Kidney epithelial cell (primary cell): ENCODE data around the gene COBL. TPM values are rescaled to one million over a fixed set of nuclear protein-coding genes. Genes with fewer than 3 reads are reported as not detected.

Experiments used
- DNase-seq: peaks from one replicate; pipeline ENCODE4 v3.0.0-alpha.2; 2010; ENCODE audit warnings: low read depth
- H3K27me3 ChIP-seq: 2 replicates; pipeline ENCODE4 v1.6.0; 2011; ENCODE audit warnings: low read length; ENCODE audit not compliant: control insufficient read depth, insufficient read depth
- H3K36me3 ChIP-seq: 2 replicates; pipeline ENCODE4 v1.5.1; 2011; ENCODE audit warnings: low read length; ENCODE audit not compliant: control insufficient read depth, insufficient read depth
- H3K4me3 ChIP-seq: 2 replicates; pipeline ENCODE4 v1.5.1; 2011; ENCODE audit warnings: low read depth, mild to moderate bottlenecking, control low read depth, low read length
- total RNA-seq: library from RNA; depleted of rRNA; stranded (reverse); fragments of >200 nt; gene quantifications from 2 replicates; pipeline ENCODE4 v1.2.3, GENCODE V29; 2015
- TF ChIP-seq, protein P1 (sequence below): IDR thresholded peaks from 2 replicates; pipeline ENCODE4 v1.5.1; 2011; ENCODE audit warnings: mild to moderate bottlenecking, moderate library complexity, low read length, control low read depth, inconsistent platforms; ENCODE audit not compliant: insufficient read depth, poor library complexity, severe bottlenecking

COBL gene
- total RNA-seq, 1 donor from 2014 or later, result 7.1 TPM

DNA sequence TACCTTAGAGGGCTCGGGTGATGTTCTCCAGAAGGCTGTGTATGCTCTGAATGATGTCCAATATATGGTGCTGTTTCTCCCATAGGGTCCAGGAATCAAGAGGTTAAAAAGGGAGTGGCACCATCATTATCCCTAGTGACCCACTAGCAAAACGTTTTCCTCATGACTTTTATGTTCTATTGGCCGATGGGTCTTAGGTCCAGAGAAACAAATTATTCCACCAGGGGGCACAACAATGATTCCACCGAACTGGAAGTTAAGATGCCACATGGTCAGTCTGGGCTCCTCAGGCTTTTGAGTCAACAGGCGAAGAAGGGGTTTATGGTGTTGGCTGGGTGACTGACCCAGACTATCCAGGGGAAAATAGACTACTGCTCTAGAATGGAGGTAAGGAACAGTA, 256.1 kb downstream of the COBL start:
- DNase-seq, result no peak
- no peaks in the 10 kb centered on the region for H3K36me3 ChIP-seq

DNA sequence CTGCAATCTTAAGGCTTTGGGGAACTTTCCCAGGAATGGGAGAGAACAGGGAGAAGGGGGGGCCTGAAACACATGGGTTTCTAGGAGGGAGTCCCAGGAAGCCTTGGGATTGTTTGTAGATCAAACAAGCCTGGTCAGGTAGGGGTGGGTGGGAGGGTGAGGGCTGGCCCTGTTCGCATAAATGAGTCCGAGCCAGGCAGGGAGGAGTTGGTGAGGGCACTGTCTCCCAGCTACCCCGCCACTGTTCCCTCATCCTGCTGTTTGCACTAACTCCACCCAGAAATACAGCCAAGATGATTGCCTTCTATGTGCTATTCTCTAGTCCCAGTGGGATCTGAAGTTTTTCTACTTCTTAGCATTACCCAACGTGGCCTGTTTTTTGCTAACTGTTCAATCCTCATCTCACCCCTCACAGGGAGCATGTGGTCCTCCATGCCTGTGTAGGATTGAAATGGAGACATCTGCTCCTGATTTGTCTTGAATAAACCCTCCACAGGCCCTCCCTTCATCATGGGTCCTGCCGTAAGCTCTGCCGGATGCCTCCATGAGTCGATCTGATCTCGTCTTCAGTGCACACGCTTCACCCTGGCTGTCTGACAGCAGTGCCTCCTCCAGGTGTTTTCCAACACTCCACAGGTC, 257.0 kb downstream of the COBL start:
- Histone ChIP-seq H3K4me3 (no peak overlapping the region), H3K36me3 (no peaks in the 10 kb centered on the region), H3K27me3 (no peaks in the 10 kb centered on the region)
- DNase-seq, result no peak
- TF ChIP-seq, protein P1, sequence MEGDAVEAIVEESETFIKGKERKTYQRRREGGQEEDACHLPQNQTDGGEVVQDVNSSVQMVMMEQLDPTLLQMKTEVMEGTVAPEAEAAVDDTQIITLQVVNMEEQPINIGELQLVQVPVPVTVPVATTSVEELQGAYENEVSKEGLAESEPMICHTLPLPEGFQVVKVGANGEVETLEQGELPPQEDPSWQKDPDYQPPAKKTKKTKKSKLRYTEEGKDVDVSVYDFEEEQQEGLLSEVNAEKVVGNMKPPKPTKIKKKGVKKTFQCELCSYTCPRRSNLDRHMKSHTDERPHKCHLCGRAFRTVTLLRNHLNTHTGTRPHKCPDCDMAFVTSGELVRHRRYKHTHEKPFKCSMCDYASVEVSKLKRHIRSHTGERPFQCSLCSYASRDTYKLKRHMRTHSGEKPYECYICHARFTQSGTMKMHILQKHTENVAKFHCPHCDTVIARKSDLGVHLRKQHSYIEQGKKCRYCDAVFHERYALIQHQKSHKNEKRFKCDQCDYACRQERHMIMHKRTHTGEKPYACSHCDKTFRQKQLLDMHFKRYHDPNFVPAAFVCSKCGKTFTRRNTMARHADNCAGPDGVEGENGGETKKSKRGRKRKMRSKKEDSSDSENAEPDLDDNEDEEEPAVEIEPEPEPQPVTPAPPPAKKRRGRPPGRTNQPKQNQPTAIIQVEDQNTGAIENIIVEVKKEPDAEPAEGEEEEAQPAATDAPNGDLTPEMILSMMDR, result no peak

More for the DNA sequence above, 256.1 kb downstream of the COBL start:
- H3K4me3 ChIP-seq, result no peak overlapping the region
- no peaks in the 10 kb centered on the region for H3K27me3 ChIP-seq
- TF ChIP-seq, protein P1, result no peak

DNA sequence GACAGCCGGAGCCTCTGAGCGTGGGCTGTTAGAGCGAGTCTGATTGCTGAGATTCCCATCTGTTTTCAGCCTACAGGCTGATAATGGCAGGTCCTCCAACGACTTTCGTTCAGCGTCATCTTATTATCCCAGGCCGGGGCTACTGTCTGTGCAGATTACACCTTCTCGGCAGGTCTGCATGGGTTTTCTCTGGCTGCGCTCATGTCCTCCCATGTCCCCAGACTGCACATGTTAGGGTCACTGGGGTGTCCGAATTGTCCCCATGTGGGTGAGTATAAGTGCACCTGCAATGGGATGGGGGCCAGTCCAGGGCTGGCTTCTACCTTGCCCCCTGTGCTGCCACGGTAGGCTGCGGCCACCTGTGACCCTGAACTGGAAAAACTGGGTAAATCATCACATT, 257.8 kb downstream of the COBL start:
- Histone ChIP-seq H3K27me3 (no peaks in the 10 kb centered on the region), H3K4me3 (no peak overlapping the region), H3K36me3 (no peaks in the 10 kb centered on the region)
- TF ChIP-seq, protein P1, result no peak
- no peak for DNase-seq

DNA sequence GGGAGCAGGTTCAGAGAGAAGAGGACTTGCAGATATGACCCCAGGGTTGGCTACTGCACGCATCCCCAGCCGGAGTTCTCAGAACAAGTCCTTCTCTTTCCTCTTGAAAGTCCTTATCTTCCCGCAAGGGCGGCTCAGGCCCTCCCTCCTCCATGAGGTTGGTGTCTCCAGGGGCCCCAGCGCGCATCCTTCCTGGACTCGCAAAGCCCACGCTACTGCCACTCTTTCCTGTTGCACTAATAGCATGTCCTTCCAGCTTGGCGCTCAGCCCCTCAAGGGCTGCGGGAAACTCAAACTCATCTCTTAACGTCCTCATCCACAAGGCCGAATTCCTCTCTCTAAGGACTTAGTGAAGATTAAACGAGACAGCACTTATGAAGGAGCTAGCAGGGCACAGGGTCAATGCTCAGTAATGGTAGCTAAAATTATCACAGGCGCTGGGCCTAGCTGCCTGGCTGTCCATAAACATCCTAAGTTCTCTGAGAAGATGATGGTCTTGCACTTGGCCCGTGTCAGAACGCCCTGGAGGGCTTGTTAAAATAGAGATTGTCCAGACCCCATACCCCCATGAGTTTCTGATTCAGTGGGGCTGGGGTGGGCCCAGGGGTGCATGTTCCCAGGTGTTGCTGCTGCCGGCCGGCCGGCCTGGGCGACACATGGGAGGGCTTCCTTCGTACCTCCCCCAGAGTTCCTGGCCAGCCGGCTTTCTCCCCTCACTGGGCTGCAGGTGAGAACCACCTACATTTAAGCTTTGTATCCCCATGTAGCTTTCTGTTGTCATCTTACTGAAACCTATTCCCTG, 261.4 kb downstream of the COBL start:
- DNase-seq, result no peak
- Histone ChIP-seq H3K27me3 (no peaks in the 10 kb centered on the region), H3K4me3 (no peak overlapping the region), H3K36me3 (no peaks in the 10 kb centered on the region)
- TF ChIP-seq, protein P1, result no peak

DNA sequence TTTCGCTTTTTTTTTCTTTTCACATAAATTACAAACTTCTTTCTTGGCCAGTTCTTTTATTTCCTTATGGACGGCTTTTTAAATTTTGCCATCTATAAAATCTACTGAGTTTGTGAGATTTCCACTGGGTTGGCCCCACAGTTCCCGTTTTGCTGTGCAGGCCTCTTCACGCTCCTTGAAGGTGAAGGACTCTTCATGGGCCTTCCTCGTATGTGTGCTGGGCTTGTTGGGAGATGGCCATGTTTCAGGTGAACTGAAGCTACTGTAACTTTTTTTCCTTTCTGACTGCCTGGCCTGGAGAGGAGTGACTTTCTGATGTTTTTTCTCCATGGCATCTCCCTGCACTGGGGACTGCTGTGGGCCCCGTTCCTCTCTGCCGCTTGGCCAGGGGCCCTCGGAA, 262.4 kb downstream of the COBL start:
- no peak overlapping the region for H3K4me3 ChIP-seq

More for the DNA sequence above, 262.4 kb downstream of the COBL start:
- TF ChIP-seq, protein P1, result no peak
- Histone ChIP-seq H3K27me3 (no peaks in the 10 kb centered on the region), H3K36me3 (no peaks in the 10 kb centered on the region)
- DNase-seq, result no peak
